H1 (cell line): ENCODE results near the gene TNIK. TPM values are rescaled to one million over a fixed set of nuclear protein-coding genes. Genes with fewer than 3 reads are reported as not detected.

Experiments
- ASH2L ChIP-seq: fragments of 200-600, 300-600 bp; sonication (generic); IDR thresholded peaks from one replicate; pipeline ENCODE4 v1.7.1; 2017; ENCODE audit warnings: low read length
- BCL11A ChIP-seq, 2 experiments: IDR thresholded peaks; one replicate each; pipeline ENCODE4 v1.6.1; 2011; ENCODE audit warnings: low read depth in 2 of 2, low read length in 2 of 2, mild to moderate bottlenecking in 2 of 2
- EGR1 ChIP-seq: IDR thresholded peaks from 2 replicates; pipeline ENCODE4 v1.6.1; 2011; ENCODE audit warnings: low read depth, low read length, borderline replicate concordance
- HDAC6 ChIP-seq: IDR thresholded peaks from one replicate; pipeline ENCODE4 v1.7.1; 2012; ENCODE audit warnings: low read depth, mild to moderate bottlenecking, inconsistent platforms, low read length, moderate library complexity
- PHF8 ChIP-seq: fragments of 200-600 bp; sonication (generic); conservative IDR thresholded peaks from 2 replicates; pipeline ENCODE4 v1.7.1; 2012; ENCODE audit warnings: low read depth, mild to moderate bottlenecking, inconsistent platforms, low read length, moderate library complexity
- POLR2AphosphoS5 ChIP-seq: IDR thresholded peaks from 2 replicates; pipeline ENCODE4 v1.6.1; 2011; ENCODE audit warnings: low read depth, low read length
- SIN3A ChIP-seq, 2 experiments: IDR thresholded peaks in 1 of 2; conservative IDR thresholded peaks in 1 of 2; 2 replicates each; pipeline ENCODE4 v1.6.1; 2011 to 2012; ENCODE audit warnings: low read length in 2 of 2, improper control_type of control experiment in 1 of 2, low read depth in 1 of 2, mild to moderate bottlenecking in 1 of 2
- SIX5 ChIP-seq: IDR thresholded peaks from 2 replicates; pipeline ENCODE4 v1.6.1; 2011; ENCODE audit warnings: mild to moderate bottlenecking, low read depth, low read length
- TAF1 ChIP-seq: IDR thresholded peaks from 2 replicates; pipeline ENCODE4 v1.6.1; 2011; ENCODE audit warnings: mild to moderate bottlenecking, low read depth, low read length
- ZNF274 ChIP-seq: IDR thresholded peaks from 2 replicates; pipeline ENCODE4 v1.7.0; 2012; ENCODE audit warnings: low read length, borderline replicate concordance; ENCODE audit errors: extremely low read depth
- polyA plus RNA-seq, 7 experiments: library from polyadenylated mRNA; depleted of rRNA in 3 of 7; stranded (reverse) in 5 of 7; unstranded in 2 of 7; fragments of >200 nt in 5 of 7; fragments of 200-250 nt in 2 of 7; gene quantifications; 1 replicate in 5 of 7; 2 replicates in 1 of 7; 4 replicates in 1 of 7; pipeline versions ENCODE4 v1.2.1 to v1.2.3, GENCODE V29; 2011 to 2013; ENCODE audit warnings: missing spikeins in 2 of 7, mixed read lengths in 2 of 7
- total RNA-seq: library from RNA; stranded (reverse); fragmentation: NEBNext Ultra II Directional; extraction: Animal tissue kit (Norgen Biotek cat#: 25700); gene quantifications from 2 replicates; pipeline ENCODE4 v1.2.1, GENCODE V29; 2021

Gene TNIK
- total and polyA plus RNA-seq, 2 of the 8 experiments (the other 6 are each of a cell fraction or from before 2014, with no cell fraction given): 7.4 to 42.0 TPM

- TF ChIP-seq SIN3A (conservative IDR thresholded peaks at IDR 0.05 in 1 of 2, IDR thresholded peaks at IDR 0.05 in 1 of 2; ENCODE audit: low read depth in 1 of 2, low read length in 2 of 2) (no peak), ASH2L (no peak), POLR2AphosphoS5 (no peak), BCL11A (IDR thresholded peaks at IDR 0.05; ENCODE audit: low read depth in 2 of 2, low read length in 2 of 2) (no peak), TAF1 (no peak), ZNF274 (no peak), SIX5 (no peak), HDAC6 (no peak), EGR1 (no peak), PHF8 (no peak)
Observed at GRCh38 chr3:171506743-171507319, 46.6 kb upstream of the TNIK start (continued).
